Heart left ventricle (tissue), 13 donors: ENCODE data around the gene NUDT5.

Source experiments
- CTCF ChIP-seq, 12 donors: fragments of 200-600 bp; sonication (generic) in 4 of 12; IDR thresholded peaks; one replicate each; pipeline versions ENCODE4 v1.5.0 to v1.8.0; 2018 to 2022; ENCODE audit warnings: antibody characterized with exemption in 12 of 12, mild to moderate bottlenecking in 5 of 12
- POLR2A ChIP-seq, 2 donors: fragments of 450-650 bp; IDR thresholded peaks; one replicate each; pipeline ENCODE4 v1.6.1; 2017; ENCODE audit warnings: antibody characterized with exemption in 2 of 2, mild to moderate bottlenecking in 2 of 2, moderate library complexity in 2 of 2
- donor health status: ischemic (EF 13 %, LVEDD 7.1; RV severe dilation, severe dysfunction).
- donor health status: DM: no; HTN: yes; CAD: no.
- donor health status: DM: no; HTN: no; CAD: no.
- donor health status: ischemic (EF 25% LVEDD 6.9; RV normal size, moderate dysfunction).
- donor health status: ischemic (EF 25% LVEDD 5.7; RV mildly dilated, moderate dysfunction).
- donor health status: ischemic (EF 35%, LVEDD 5.7; RV mildly dilated, moderate dysfunction).
- donor health status: nonischemic (EF 11% LVEDD 7.7; RV severe dilation, severe dysfunction).
- donor health status: DM: yes; HTN: yes; CAD: no.
- donor health status: PGD.
- donor health status: ischemic (EF 29% LVEDD 5.4; RV normal size, mild dysfunction).
- donor health status: nonischemic (EF 23%, LVEDD 6.1; RV moderate dilation, normal function).

DNA sequence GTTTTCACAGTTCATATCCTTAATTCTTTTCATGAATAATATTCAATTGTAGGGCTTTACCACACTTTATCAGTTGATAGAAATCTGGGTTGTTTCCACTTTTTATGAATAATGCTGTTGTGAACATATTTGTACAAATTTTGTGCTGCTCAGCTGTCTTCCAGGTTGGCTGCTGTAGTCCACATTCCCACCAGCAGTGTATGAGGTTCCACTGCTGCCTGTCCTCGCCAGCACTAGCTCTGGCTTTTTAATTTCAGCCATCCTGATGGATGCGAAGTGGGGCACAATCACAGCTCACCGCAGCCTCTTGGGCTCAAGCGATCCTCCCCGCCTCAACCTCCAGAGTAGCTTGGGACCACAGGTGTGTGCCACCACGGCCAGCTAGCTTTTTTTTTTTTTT lies 32.8 kb downstream of the NUDT5 start:
- TF ChIP-seq POLR2A (IDR thresholded peaks at IDR 0.05) (no peak), CTCF (IDR thresholded peaks at IDR 0.05) (no peak)
